Stimulated activated memory B cell treated with anti-CD40 and anti-IgM and Interleukin-4, amounts not matched to agents 10 μg/mL and 1 μg/mL and 100 μg/mL, for 72 hours (primary cell): ENCODE results near the gene LIG3.
"Not testable (repeated sequence)": the region's sequence is repeated elsewhere in the genome, so short reads cannot be mapped to it uniquely, and the experiment has no call there.

ENCODE experiments used
- ATAC-seq: fragments of 150-1000 bp; cut with Tn5 transposase; 2 replicates; pipeline ENCODE4 v1.10.0; 2021
- H3K27ac Mint-ChIP-seq: one replicate; pipeline ENCODE4 v1.8.0; 2022; ENCODE audit warnings: mild to moderate bottlenecking, mixed read lengths
- H3K27me3 Mint-ChIP-seq: one replicate; pipeline ENCODE4 v1.8.0; 2022; ENCODE audit warnings: mixed read lengths
- H3K36me3 Mint-ChIP-seq: one replicate; pipeline ENCODE4 v1.8.0; 2022; ENCODE audit warnings: mixed read lengths
- H3K4me1 Mint-ChIP-seq: one replicate; pipeline ENCODE4 v1.8.0; 2022; ENCODE audit warnings: mixed read lengths
- H3K4me3 Mint-ChIP-seq: one replicate; pipeline ENCODE4 v1.8.0; 2022; ENCODE audit warnings: mild to moderate bottlenecking, moderate library complexity, mixed read lengths
- H3K9me3 Mint-ChIP-seq: one replicate; pipeline ENCODE4 v1.8.0; 2022; ENCODE audit warnings: mixed read lengths

LIG3 gene

DNA sequence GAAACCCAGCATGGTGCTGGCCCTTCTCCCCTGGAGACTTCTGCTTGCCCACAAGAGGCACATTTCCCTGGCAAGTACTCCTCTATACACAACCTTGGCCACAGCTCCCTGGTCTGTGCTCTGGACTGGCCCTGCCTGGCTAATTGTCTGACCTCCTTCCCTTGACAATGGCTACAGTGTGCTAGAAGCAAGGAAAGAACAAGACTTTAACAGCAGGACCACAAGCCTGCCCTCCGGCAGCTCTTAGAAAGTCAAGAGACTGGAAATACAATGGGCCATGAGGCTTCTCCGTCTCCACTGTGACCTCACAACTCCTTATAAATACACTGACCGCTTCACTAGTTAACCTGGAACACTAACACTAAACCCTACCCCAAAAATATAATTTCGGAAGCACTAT, 36.7 kb downstream of the LIG3 start:
- H3K4me3 Mint-ChIP-seq, result no peak overlapping the region
- no peaks in the 10 kb centered on the region for H3K27me3 Mint-ChIP-seq
- ATAC-seq, result no peak
- H3K9me3 Mint-ChIP-seq, result no peaks in the 10 kb centered on the region
- H3K27ac Mint-ChIP-seq, result peak overlapping the region; percentile 31
- peaks cover 51% of the 10 kb centered on the region for H3K36me3 Mint-ChIP-seq
- H3K4me1 Mint-ChIP-seq, result no peaks in the 10 kb centered on the region

GRCh38 chr17:35018814-35019213, 38.5 kb downstream of the LIG3 start:
- H3K9me3 Mint-ChIP-seq, result no peaks in the 10 kb centered on the region
- H3K36me3 Mint-ChIP-seq, result peaks cover 51% of the 10 kb centered on the region
- H3K4me1 Mint-ChIP-seq, result peaks cover 10% of the 10 kb centered on the region
- no peak overlapping the region for H3K4me3 Mint-ChIP-seq
- no peak for ATAC-seq
- H3K27me3 Mint-ChIP-seq, result no peaks in the 10 kb centered on the region
- no peak overlapping the region for H3K27ac Mint-ChIP-seq

GRCh38 chr17:35019386-35020179, 39.3 kb downstream of the LIG3 start:
- Mint-ChIP-seq H3K9me3 (no peaks in the 10 kb centered on the region), H3K27ac (peak overlapping the region; percentile 27), H3K27me3 (no peaks in the 10 kb centered on the region), H3K36me3 (peaks cover 43% of the 10 kb centered on the region), H3K4me1 (peaks cover 10% of the 10 kb centered on the region), H3K4me3 (no peak overlapping the region)
- ATAC-seq, result no peak

- H3K4me3 Mint-ChIP-seq, result no peak overlapping the region
- peaks cover 10% of the 10 kb centered on the region for H3K4me1 Mint-ChIP-seq
- H3K36me3 Mint-ChIP-seq, result peaks cover 31% of the 10 kb centered on the region
- peak overlapping the region; percentile 89 for H3K27ac Mint-ChIP-seq
- no peaks in the 10 kb centered on the region for H3K9me3 Mint-ChIP-seq
- ATAC-seq, result no peak
- no peaks in the 10 kb centered on the region for H3K27me3 Mint-ChIP-seq
These were observed 41.4 kb downstream of the LIG3 start for GRCh38 chr17:35021520-35022380.

GRCh38 chr17:35022536-35023063, 42.3 kb downstream of the LIG3 start:
- ATAC-seq, result peak; percentile 93

DNA sequence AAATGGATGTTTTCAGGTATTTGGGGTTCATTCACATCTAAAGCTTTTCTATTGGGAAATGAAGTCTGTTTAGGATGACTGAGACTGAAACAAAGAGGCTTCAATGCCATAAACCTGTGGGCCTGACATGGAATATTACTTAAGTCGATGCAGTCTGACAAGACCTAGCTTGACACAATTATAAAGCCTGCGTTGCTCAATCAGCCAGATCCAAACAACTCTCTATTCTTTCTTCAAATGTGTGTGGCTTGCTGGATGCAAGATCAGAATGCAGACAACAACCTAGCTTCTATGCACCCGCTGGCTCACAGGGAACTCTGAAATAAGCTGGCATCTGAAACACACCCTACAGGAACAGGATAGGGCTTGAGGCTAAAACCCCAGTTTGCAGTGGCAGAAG, 43.2 kb downstream of the LIG3 start:
- Mint-ChIP-seq H3K4me1 (peaks cover 14% of the 10 kb centered on the region), H3K36me3 (peaks cover 16% of the 10 kb centered on the region), H3K27me3 (no peaks in the 10 kb centered on the region), H3K27ac (peak overlapping the region; percentile 89), H3K9me3 (no peaks in the 10 kb centered on the region), H3K4me3 (no peak overlapping the region)
- no peak for ATAC-seq

More at GRCh38 chr17:35022536-35023063, 42.3 kb downstream of the LIG3 start:
- peaks cover 22% of the 10 kb centered on the region for H3K36me3 Mint-ChIP-seq
- H3K27ac Mint-ChIP-seq, result peak overlapping the region; percentile 89
- no peaks in the 10 kb centered on the region for H3K9me3 Mint-ChIP-seq
- no peak overlapping the region for H3K4me3 Mint-ChIP-seq
- no peaks in the 10 kb centered on the region for H3K27me3 Mint-ChIP-seq
- peaks cover 10% of the 10 kb centered on the region for H3K4me1 Mint-ChIP-seq

GRCh38 chr17:35025541-35025940, 45.2 kb downstream of the LIG3 start:
- no peaks in the 10 kb centered on the region for H3K9me3 Mint-ChIP-seq
- H3K4me1 Mint-ChIP-seq, result peaks cover 19% of the 10 kb centered on the region
- H3K27me3 Mint-ChIP-seq, result no peaks in the 10 kb centered on the region
- no peak overlapping the region for H3K27ac Mint-ChIP-seq
- ATAC-seq, result no peak
- H3K36me3 Mint-ChIP-seq, result peaks cover 11% of the 10 kb centered on the region
- no peak overlapping the region for H3K4me3 Mint-ChIP-seq

DNA sequence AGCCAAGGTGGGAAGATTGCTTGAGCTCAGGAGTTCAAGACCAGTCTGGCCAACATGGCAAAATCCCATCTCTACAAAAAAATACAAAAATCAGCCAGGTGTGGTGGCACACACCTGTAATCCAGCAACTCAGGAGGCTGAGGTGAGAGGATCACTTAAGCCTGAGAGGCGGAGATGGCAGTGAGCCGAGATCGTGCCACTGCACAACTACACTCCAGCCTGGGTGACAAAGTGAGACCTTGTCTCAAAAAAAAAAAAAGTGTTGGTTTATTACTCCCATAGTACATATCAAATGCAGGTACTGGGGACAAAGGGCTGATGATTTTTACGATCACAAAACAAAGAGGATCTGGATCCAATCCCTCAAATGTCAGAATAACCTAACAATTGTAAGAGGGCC, 47.8 kb downstream of the LIG3 start:
- not testable (repeated sequence) for H3K4me3 Mint-ChIP-seq, H3K27ac Mint-ChIP-seq, H3K27me3 Mint-ChIP-seq, H3K9me3 Mint-ChIP-seq, H3K36me3 Mint-ChIP-seq, ATAC-seq
- peaks cover 27% of the 10 kb centered on the region for H3K4me1 Mint-ChIP-seq

- H3K4me3 Mint-ChIP-seq, result no peak overlapping the region
- H3K36me3 Mint-ChIP-seq, result peaks cover 6% of the 10 kb centered on the region
- H3K9me3 Mint-ChIP-seq, result no peaks in the 10 kb centered on the region
- no peaks in the 10 kb centered on the region for H3K27me3 Mint-ChIP-seq
- peaks cover 29% of the 10 kb centered on the region for H3K4me1 Mint-ChIP-seq
- peak; percentile 55 for ATAC-seq
- peak overlapping the region; percentile 24 for H3K27ac Mint-ChIP-seq
These were observed 48.4 kb downstream of the LIG3 start for GRCh38 chr17:35028531-35029262.

DNA sequence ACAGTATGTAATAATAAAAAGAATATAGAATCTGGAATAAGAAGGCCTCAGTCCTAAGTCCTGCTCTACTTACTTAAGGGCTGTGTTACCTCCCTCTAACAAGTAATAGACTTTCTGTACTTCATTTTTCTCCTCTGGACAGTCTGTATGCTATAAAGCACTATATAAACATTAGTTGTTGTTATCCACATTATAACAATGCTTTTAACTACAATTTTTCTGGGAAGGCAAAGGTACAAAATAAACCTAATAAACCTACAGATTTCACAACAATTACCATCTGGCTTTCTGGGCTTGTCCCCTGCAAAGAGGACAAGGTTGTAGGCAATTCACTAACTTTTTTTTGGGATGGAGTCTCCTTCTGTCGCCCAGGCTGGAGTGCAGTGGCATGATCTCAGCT, 50.5 kb downstream of the LIG3 start:
- peaks cover 29% of the 10 kb centered on the region for H3K4me1 Mint-ChIP-seq
- H3K36me3 Mint-ChIP-seq, result no peaks in the 10 kb centered on the region
- no peaks in the 10 kb centered on the region for H3K27me3 Mint-ChIP-seq
- ATAC-seq, result no peak
- H3K4me3 Mint-ChIP-seq, result no peak overlapping the region
- H3K27ac Mint-ChIP-seq, result no peak overlapping the region
- no peaks in the 10 kb centered on the region for H3K9me3 Mint-ChIP-seq

DNA sequence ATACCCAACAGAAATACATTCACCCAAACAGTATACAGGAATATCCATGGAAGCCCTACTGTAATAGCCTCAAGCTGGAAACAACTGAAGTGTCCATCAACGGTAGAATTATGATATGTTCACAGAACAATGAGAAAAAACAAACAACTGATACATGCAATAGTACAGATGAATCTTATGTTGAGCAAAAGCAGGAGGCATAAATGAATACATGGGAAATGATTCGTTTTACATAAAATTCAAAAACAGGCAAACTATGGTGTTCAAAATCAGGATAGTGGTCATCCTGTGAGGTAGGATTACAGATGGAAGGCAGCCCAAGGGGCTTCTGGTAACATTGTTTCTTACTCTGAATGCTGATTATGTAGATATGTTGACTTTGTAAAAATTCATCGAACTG, 58.1 kb downstream of the LIG3 start:
- peaks cover 13% of the 10 kb centered on the region for H3K36me3 Mint-ChIP-seq
- no peaks in the 10 kb centered on the region for H3K27me3 Mint-ChIP-seq
- H3K9me3 Mint-ChIP-seq, result peaks cover 3% of the 10 kb centered on the region
- peaks cover 11% of the 10 kb centered on the region for H3K4me1 Mint-ChIP-seq
- no peak overlapping the region for H3K4me3 Mint-ChIP-seq
- no peak overlapping the region for H3K27ac Mint-ChIP-seq
- ATAC-seq, result no peak

DNA sequence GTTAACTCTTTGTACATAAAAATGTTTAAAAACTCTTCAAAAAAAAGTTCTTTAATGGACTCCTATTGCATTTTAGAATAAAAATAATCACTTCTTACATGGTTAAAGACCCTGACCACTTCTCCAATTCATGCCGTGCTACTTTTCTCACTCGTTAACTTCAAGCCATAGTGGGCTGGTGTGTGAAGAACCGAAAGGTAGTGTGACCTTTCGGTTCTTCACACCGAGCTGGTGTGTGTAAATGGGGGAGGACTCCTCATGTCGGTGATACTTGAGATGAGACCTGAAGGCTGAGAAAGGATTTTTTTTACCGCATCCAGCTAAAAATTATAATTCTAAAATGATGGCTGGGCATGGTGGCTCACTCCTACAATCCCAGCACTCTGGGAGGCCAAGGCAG, 61.1 kb downstream of the LIG3 start:
- H3K27ac Mint-ChIP-seq, result peak overlapping the region; percentile 75
- H3K9me3 Mint-ChIP-seq, result peaks cover 3% of the 10 kb centered on the region
- ATAC-seq, result peak; percentile 48
- H3K4me1 Mint-ChIP-seq, result peaks cover 30% of the 10 kb centered on the region
- H3K4me3 Mint-ChIP-seq, result no peak overlapping the region
- peaks cover 13% of the 10 kb centered on the region for H3K36me3 Mint-ChIP-seq
- no peaks in the 10 kb centered on the region for H3K27me3 Mint-ChIP-seq

DNA sequence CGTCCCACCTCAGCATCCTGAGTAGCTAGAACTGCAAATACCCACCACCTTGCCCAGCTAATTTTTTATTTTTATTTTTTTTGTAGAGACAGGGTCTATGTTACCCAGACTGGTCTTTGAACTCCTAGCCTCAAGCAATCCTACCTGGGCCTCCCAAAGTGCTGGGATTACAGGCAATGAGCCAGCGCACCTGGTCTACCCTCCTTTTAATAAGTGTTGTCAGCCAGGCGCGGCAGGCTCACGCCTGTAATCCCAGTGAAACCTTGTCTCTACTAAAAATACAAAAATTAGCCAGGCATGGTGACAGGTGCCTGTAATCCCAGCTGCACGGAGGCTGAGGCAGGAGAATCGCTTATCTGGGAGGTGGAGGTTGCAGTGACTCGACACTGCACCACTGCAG, 63.9 kb downstream of the LIG3 start:
- Mint-ChIP-seq H3K9me3 (peaks cover 3% of the 10 kb centered on the region), H3K4me3 (no peak overlapping the region), H3K27me3 (no peaks in the 10 kb centered on the region), H3K36me3 (peaks cover 20% of the 10 kb centered on the region), H3K27ac (peak overlapping the region; percentile 74), H3K4me1 (peaks cover 48% of the 10 kb centered on the region)
- no peak for ATAC-seq

GRCh38 chr17:35045458-35045979, 65.2 kb downstream of the LIG3 start:
- H3K9me3 Mint-ChIP-seq, H3K27me3 Mint-ChIP-seq, ATAC-seq: not testable (repeated sequence)
- H3K4me1 Mint-ChIP-seq, result peaks cover 51% of the 10 kb centered on the region
- H3K36me3 Mint-ChIP-seq, result peaks cover 15% of the 10 kb centered on the region
- H3K4me3 Mint-ChIP-seq, result peak overlapping the region; percentile 69
- H3K27ac Mint-ChIP-seq, result peak overlapping the region; percentile 84

GRCh38 chr17:35046245-35046644, 65.9 kb downstream of the LIG3 start:
- ATAC-seq, result no peak
- peak overlapping the region; percentile 84 for H3K27ac Mint-ChIP-seq
- H3K9me3 Mint-ChIP-seq, result no peaks in the 10 kb centered on the region
- peak overlapping the region; percentile 69 for H3K4me3 Mint-ChIP-seq
- peaks cover 8% of the 10 kb centered on the region for H3K36me3 Mint-ChIP-seq
- no peaks in the 10 kb centered on the region for H3K27me3 Mint-ChIP-seq
- peaks cover 51% of the 10 kb centered on the region for H3K4me1 Mint-ChIP-seq
